B cell (primary cell): ENCODE results near the gene PAQR5. TPM values are rescaled to one million over a fixed set of nuclear protein-coding genes. Genes with fewer than 3 reads are reported as not detected.

Experiments
- ATAC-seq: fragments of 200-7000 bp; cut with Tn5 transposase; one replicate; pipeline ENCODE4 v1.10.0; 2021; ENCODE audit warnings: low read depth, mild to moderate bottlenecking, moderate number of reproducible peaks, moderate library complexity
- CTCF ChIA-PET: fragments of 350-600 bp; sonication (Branson Sonifier 250); formaldehyde crosslinking; loops from one replicate; lab custom pipeline; 2021; ENCODE audit warnings: antibody characterized with exemption, inconsistent platforms; lab: Charles Lee
- POLR2A ChIA-PET: fragments of 350-600 bp; sonication (Branson Sonifier 250); formaldehyde crosslinking; loops from one replicate; lab custom pipeline; 2021; ENCODE audit warnings: antibody characterized with exemption; lab: Charles Lee
- DNase-seq: peaks from one replicate; pipeline ENCODE4 v3.0.0; 2013
- H2AFZ ChIP-seq: 2 replicates; pipeline ENCODE4 v1.6.1; 2012; ENCODE audit warnings: mild to moderate bottlenecking, low read depth, low read length; ENCODE audit not compliant: insufficient read depth, poor library complexity, severe bottlenecking
- H3K27ac ChIP-seq, 2 donors: 1 replicate in 1 of 2; 2 replicates in 1 of 2; pipeline ENCODE4 v1.5.1; 2012 to 2013; ENCODE audit warnings: low read length in 2 of 2, mild to moderate bottlenecking in 2 of 2, moderate library complexity in 1 of 2
- H3K27me3 ChIP-seq, 4 experiments: fragments of 200-600 bp in 1 of 4; sonication (generic) in 1 of 4; replicated peaks in 1 of 4; 1 replicate in 2 of 4; 2 replicates in 2 of 4; pipeline versions ENCODE4 v1.6.1 to v1.7.0; 2013 to 2016; ENCODE audit warnings: low read length in 3 of 4, mild to moderate bottlenecking in 2 of 4, mixed read lengths in 1 of 4, moderate library complexity in 1 of 4; ENCODE audit not compliant: insufficient read depth in 4 of 4, control insufficient read depth in 3 of 4; ENCODE audit errors: control extremely low read depth in 1 of 4
- H3K36me3 ChIP-seq, 2 experiments: replicated peaks in 1 of 2; 1 replicate in 1 of 2; 2 replicates in 1 of 2; pipeline versions ENCODE4 v1.6.1 to v1.7.1; 2013; ENCODE audit warnings: low read length in 1 of 2; ENCODE audit not compliant: insufficient read depth in 2 of 2, control insufficient read depth in 1 of 2; ENCODE audit errors: control extremely low read depth in 1 of 2, extremely low read depth in 1 of 2
- H3K4me1 ChIP-seq, 2 donors: fragments of 200-600 bp in 1 of 2; sonication (generic) in 1 of 2; 1 replicate in 1 of 2; 2 replicates in 1 of 2; pipeline versions ENCODE4 v1.5.1 to v1.6.1; 2013 to 2017; ENCODE audit warnings: low read length in 2 of 2; ENCODE audit not compliant: control insufficient read depth in 2 of 2, insufficient read depth in 2 of 2
- H3K4me2 ChIP-seq: replicated peaks from 2 replicates; pipeline ENCODE3; 2012; ENCODE audit warnings: mild to moderate bottlenecking, low read depth, low read length; ENCODE audit not compliant: poor library complexity, severe bottlenecking
- H3K4me3 ChIP-seq, 5 experiments: fragments of 200-600 bp in 1 of 5; sonication (generic) in 1 of 5; 1 replicate in 3 of 5; 2 replicates in 2 of 5; pipeline versions ENCODE4 v1.5.1 to v1.7.0; 2011 to 2016; ENCODE audit warnings: low read length in 4 of 5, mild to moderate bottlenecking in 4 of 5, low read depth in 2 of 5, control low read depth in 1 of 5, moderate library complexity in 1 of 5; ENCODE audit not compliant: insufficient read depth in 1 of 5; ENCODE audit errors: control extremely low read depth in 1 of 5, extremely low read depth in 1 of 5
- H3K79me2 ChIP-seq: fragments of 200-600 bp; sonication (generic); one replicate; pipeline ENCODE4 v1.6.0; 2016; ENCODE audit warnings: low read length; ENCODE audit not compliant: control insufficient read depth, insufficient read depth
- H3K9ac ChIP-seq: fragments of 200-600 bp; sonication (generic); 2 replicates; pipeline ENCODE4 v1.6.1; 2017; ENCODE audit warnings: mild to moderate bottlenecking, low read length, moderate library complexity
- H3K9me3 ChIP-seq, 3 donors: one replicate each; pipeline versions ENCODE4 v1.6.1 to v1.7.1; 2013; ENCODE audit warnings: low read length in 2 of 3; ENCODE audit not compliant: control insufficient read depth in 2 of 3, insufficient read depth in 1 of 3; ENCODE audit errors: control extremely low read depth in 1 of 3
- H4K20me1 ChIP-seq: 2 replicates; pipeline ENCODE4 v1.6.0; 2012; ENCODE audit warnings: mild to moderate bottlenecking, low read length; ENCODE audit not compliant: insufficient read depth, control insufficient read depth, poor library complexity, severe bottlenecking
- H3K27ac Mint-ChIP-seq: one replicate; pipeline ENCODE4 v1.8.0; 2021; ENCODE audit warnings: mixed read lengths
- H3K27me3 Mint-ChIP-seq: one replicate; pipeline ENCODE4 v1.8.0; 2021; ENCODE audit warnings: mixed read lengths
- H3K4me1 Mint-ChIP-seq: one replicate; pipeline ENCODE4 v1.8.0; 2021; ENCODE audit warnings: mixed read lengths
- H3K4me3 Mint-ChIP-seq: one replicate; pipeline ENCODE4 v1.8.0; 2021; ENCODE audit warnings: mixed read lengths
- H3K9me3 Mint-ChIP-seq: one replicate; pipeline ENCODE4 v1.8.0; 2022; ENCODE audit warnings: mixed read lengths; ENCODE audit not compliant: insufficient read depth
- CTCF ChIP-seq: fragments of 200-600 bp; IDR thresholded peaks from one replicate; pipeline ENCODE4 v1.8.0; 2022; ENCODE audit warnings: antibody characterized with exemption, mild to moderate bottlenecking
- EZH2 ChIP-seq: IDR thresholded peaks from 2 replicates; pipeline ENCODE4 v1.6.1; 2012; ENCODE audit warnings: borderline replicate concordance, low read depth, mild to moderate bottlenecking, moderate library complexity, low read length; ENCODE audit not compliant: insufficient read depth, poor library complexity, severe bottlenecking
- WGBS: methylation state at CpG from one replicate; pipeline ENCODE4 v1.1.5; 2013; ENCODE audit warnings: missing lambda C conversion rate; ENCODE audit not compliant: insufficient coverage; 5-methylcytosine and 5-hydroxymethylcytosine counted together
- intact Hi-C: fragments of 100-400 bp; cut with micrococcal nuclease; formaldehyde crosslinking; loops from one replicate; pipeline ENCODE4 v1.10.0; 2022
- polyA plus RNA-seq: library from polyadenylated mRNA; depleted of rRNA; stranded (reverse); fragments of >200 nt; gene quantifications from 2 replicates; pipeline ENCODE4 v1.2.3, GENCODE V29; 2012
- total RNA-seq, 2 donors: library from RNA; stranded (reverse); fragments of 120-200 nt in 1 of 2; gene quantifications; 1 replicate in 1 of 2; 2 replicates in 1 of 2; pipeline versions ENCODE4 v1.2.3 to v1.2.4, GENCODE V29; 2013 to 2022

Gene PAQR5
- total and polyA plus RNA-seq, 2 donors (not counting 1 experiment from before 2014, with no cell fraction given) = not detected

GRCh38 chr15:69439623-69440022, 140.9 kb downstream of the PAQR5 start:
- POLR2A ChIA-PET = no interaction called here
- CTCF ChIA-PET = interaction anchor here (0.7 to 0.9 kb wide), 3 partner anchors 30 to 1054 kb away, joined by 3 read pairs; no protein-coding TSS in a partner anchor

More at GRCh38 chr15:69439623-69440022, 140.9 kb downstream of the PAQR5 start:
- DNase-seq (no peak), ATAC-seq (no peak)
- H3K36me3 ChIP-seq = no peaks in the 10 kb centered on the region
- H3K27me3 Mint-ChIP-seq = no peaks in the 10 kb centered on the region
- H3K79me2 ChIP-seq = no peaks in the 10 kb centered on the region
- no peak overlapping the region for H3K27ac ChIP-seq
- H3K4me1 Mint-ChIP-seq = peaks cover 15% of the 10 kb centered on the region
- H4K20me1 ChIP-seq = no peaks in the 10 kb centered on the region
- H3K4me3 Mint-ChIP-seq = no peak overlapping the region
- intact Hi-C loops = no loop called here
- TF ChIP-seq CTCF = no peak
- no peak for TF ChIP-seq EZH2
- H3K4me3 ChIP-seq = no peak overlapping the region
- H3K9ac ChIP-seq = no peak overlapping the region
- H3K4me2 ChIP-seq = no peak overlapping the region
- no peaks in the 10 kb centered on the region for H3K9me3 Mint-ChIP-seq
- H3K4me1 ChIP-seq = peaks cover 13 to 16% of the 10 kb centered on the region in 2 donors
- no peaks in the 10 kb centered on the region for H3K9me3 ChIP-seq
- 71% methylated on average over 2 of the region's 4 CpGs for WGBS
- no peak overlapping the region for H3K27ac Mint-ChIP-seq
- no peaks in the 10 kb centered on the region for H3K27me3 ChIP-seq
- no peak overlapping the region for H2AFZ ChIP-seq
